Measurements from ENCODE around the gene CDK15. TPM values are rescaled to one million over a fixed set of nuclear protein-coding genes. Genes with fewer than 3 reads are reported as not detected.
A peak's percentile ranks its signal among the peaks of the same experiment; 100 is the strongest.

Gene CDK15
- total RNA-seq, 4 donors from 2014 or later: 0.11 to 0.29 TPM; not detected in 2

DNA sequence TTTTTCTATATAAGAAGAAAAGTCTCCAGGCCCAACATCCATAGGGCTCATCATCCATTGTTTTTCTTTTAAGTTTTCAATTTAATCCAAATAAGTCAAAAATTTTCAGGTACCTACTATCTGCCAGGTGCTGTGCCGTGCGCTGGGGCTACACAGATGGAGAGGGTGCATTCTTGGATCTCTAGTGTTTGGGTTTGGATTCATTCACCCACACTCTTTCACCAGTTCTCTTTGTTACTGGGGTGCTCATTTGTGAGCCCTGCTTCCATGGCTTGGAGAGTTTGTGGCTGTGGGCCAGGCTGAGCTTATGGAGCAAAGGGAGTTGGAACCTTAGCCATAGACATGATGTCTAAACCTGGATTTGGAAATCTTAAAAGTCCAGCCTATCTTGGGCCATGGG lies 51.0 kb downstream of the CDK15 start:
- no peak for TF ChIP-seq POLR2A (IDR thresholded peaks at IDR 0.05)
- TF ChIP-seq, protein P1, sequence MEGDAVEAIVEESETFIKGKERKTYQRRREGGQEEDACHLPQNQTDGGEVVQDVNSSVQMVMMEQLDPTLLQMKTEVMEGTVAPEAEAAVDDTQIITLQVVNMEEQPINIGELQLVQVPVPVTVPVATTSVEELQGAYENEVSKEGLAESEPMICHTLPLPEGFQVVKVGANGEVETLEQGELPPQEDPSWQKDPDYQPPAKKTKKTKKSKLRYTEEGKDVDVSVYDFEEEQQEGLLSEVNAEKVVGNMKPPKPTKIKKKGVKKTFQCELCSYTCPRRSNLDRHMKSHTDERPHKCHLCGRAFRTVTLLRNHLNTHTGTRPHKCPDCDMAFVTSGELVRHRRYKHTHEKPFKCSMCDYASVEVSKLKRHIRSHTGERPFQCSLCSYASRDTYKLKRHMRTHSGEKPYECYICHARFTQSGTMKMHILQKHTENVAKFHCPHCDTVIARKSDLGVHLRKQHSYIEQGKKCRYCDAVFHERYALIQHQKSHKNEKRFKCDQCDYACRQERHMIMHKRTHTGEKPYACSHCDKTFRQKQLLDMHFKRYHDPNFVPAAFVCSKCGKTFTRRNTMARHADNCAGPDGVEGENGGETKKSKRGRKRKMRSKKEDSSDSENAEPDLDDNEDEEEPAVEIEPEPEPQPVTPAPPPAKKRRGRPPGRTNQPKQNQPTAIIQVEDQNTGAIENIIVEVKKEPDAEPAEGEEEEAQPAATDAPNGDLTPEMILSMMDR (IDR thresholded peaks at IDR 0.05 in 4 of 5, conservative IDR thresholded peaks at IDR 0.05 in 1 of 5): no peak
- H3K36me3 ChIP-seq: no peaks in the 10 kb centered on the region
- intact Hi-C loops (cut with DNase I; ENCODE audit: low total_unique reads): no loop called here
- no peak overlapping the region for H3K27ac ChIP-seq
- no peak for DNase-seq
- peaks cover 3 to 17% of the 10 kb centered on the region in 2 donors for H3K4me1 ChIP-seq
- no peak for ATAC-seq
- H3K9me3 ChIP-seq: no peaks in the 10 kb centered on the region
- H3K4me3 ChIP-seq: no peak overlapping the region
- no peaks in the 10 kb centered on the region for H3K27me3 ChIP-seq
- in situ Hi-C loops (cut with MboI; ENCODE audit: low sequenced_read_pairs in 4 of 4): loop anchor here in 1 of 4 donors (10.0 kb wide), 1 partner anchor 307 kb away; no protein-coding TSS in a partner anchor

DNA sequence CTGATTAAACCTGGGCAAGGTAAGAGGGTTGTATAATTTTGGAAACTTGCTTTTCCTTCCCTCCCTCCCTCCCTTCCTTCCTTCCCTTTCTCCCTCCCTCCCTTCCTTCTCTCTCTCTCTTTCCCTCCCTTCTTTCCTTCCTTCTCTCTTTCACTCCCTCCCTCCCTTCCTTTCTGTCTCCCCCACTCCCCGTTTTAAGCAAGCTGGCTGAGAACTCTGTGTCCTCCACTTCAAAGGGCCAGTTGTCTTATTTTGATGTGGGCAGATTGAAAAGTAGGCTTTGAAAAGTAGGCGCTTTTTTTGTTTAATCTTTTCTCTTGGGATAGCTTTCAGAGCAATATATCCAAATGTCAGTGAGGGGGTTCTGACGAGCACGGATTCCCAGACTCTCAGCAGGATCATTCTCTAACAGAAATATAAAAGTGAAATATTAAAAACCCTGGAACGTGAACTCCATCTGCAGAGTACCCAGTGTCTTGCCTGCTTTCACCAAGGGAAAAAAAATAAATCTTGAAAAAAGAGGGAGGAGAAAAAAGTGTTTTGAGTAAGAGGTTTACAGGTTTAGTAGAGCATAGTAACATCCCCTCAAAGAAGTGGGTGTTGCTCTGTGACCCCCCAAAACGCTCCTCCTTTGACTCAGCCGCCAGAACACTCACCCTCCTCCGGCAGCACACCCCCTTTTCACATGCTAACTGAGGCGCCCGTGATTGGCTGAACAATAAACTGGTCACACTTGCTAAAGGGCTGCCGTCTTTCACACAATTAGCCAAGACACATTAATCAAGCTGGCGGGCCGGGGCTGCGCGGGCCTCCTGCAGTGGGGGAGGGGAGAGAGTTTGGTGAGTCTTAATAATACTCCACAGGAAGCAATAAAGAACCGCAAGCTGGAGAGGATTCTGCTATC lies 52.2 kb downstream of the CDK15 start:
- intact Hi-C loops (cut with DNase I; ENCODE audit: low total_unique reads) (no loop called here), in situ Hi-C loops (cut with MboI; ENCODE audit: low sequenced_read_pairs in 4 of 4) (loop anchor here in 1 of 4 donors (10.0 kb wide), 1 partner anchor 306 kb away; no protein-coding TSS in a partner anchor)
- no peak overlapping the region for H3K27ac ChIP-seq

GRCh38 chr2:201859949-201860348 lies 53.6 kb downstream of the CDK15 start:
- no peak overlapping the region for H3K4me3 ChIP-seq
- TF ChIP-seq, protein P1 (IDR thresholded peaks at IDR 0.05 in 4 of 5, conservative IDR thresholded peaks at IDR 0.05 in 1 of 5): no peak
- TF ChIP-seq POLR2A (IDR thresholded peaks at IDR 0.05): no peak
- DNase-seq (no peak), ATAC-seq (no peak)
- no peaks in the 10 kb centered on the region for H3K9me3 ChIP-seq
- no peak overlapping the region for H3K27ac ChIP-seq
- no peaks in the 10 kb centered on the region for H3K36me3 ChIP-seq
- in situ Hi-C loops (cut with MboI; ENCODE audit: low sequenced_read_pairs in 4 of 4): loop anchor here (5.0 to 10.0 kb wide), 3 partner anchors 305 to 322 kb away; no protein-coding TSS in a partner anchor
- peaks cover 0 to 5% of the 10 kb centered on the region in 2 donors for H3K4me1 ChIP-seq
- H3K27me3 ChIP-seq: no peaks in the 10 kb centered on the region
- intact Hi-C loops (cut with DNase I; ENCODE audit: low total_unique reads): loop anchor here (1.0 to 2.0 kb wide), 3 partner anchors 64 to 318 kb away; no protein-coding TSS in a partner anchor

More for the DNA sequence above, 52.2 kb downstream of the CDK15 start:
- H3K27me3 ChIP-seq: no peaks in the 10 kb centered on the region
- no peak for ATAC-seq
- no peak overlapping the region for H3K4me3 ChIP-seq
- TF ChIP-seq, protein P1 (IDR thresholded peaks at IDR 0.05 in 4 of 5, conservative IDR thresholded peaks at IDR 0.05 in 1 of 5): no peak
- no peak for TF ChIP-seq POLR2A (IDR thresholded peaks at IDR 0.05)
- no peaks in the 10 kb centered on the region for H3K9me3 ChIP-seq
- H3K4me1 ChIP-seq: peaks cover 3 to 12% of the 10 kb centered on the region in 2 donors
- no peaks in the 10 kb centered on the region for H3K36me3 ChIP-seq
- DNase-seq: no peak

DNA sequence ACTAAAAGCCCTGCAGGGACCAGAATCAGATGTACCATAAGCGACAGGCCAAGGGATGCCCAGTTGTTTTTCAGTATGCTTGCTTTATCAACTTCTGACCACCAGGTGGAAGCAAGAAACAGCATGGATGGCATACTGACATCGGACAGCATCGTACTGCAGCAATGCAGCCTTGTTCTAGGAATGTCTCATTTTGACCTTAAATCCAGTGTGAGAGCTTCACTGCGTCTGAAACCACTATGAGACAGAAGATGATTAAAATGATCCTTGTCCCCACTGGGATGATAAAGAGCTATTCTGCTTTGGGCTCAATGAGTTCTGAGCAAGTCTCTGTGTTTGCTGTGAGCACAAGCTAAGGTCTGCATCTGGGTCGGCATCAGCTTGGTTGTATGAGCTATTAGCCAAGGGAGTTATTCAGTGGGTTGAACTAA lies 54.3 kb downstream of the CDK15 start:
- intact Hi-C loops (cut with DNase I; ENCODE audit: low total_unique reads): loop anchor here (1.0 to 2.0 kb wide), 3 partner anchors 64 to 318 kb away; no protein-coding TSS in a partner anchor
- Histone ChIP-seq H3K4me1 (peaks cover 0 to 5% of the 10 kb centered on the region in 2 donors), H3K4me3 (no peak overlapping the region), H3K27me3 (no peaks in the 10 kb centered on the region), H3K36me3 (no peaks in the 10 kb centered on the region), H3K9me3 (no peaks in the 10 kb centered on the region), H3K27ac (no peak overlapping the region)
- DNase-seq (peak; percentile 9 to 30), ATAC-seq (peak; percentile 89 to 91)
- in situ Hi-C loops (cut with MboI; ENCODE audit: low sequenced_read_pairs in 4 of 4): loop anchor here in 3 of 4 donors (5.0 kb wide), 2 partner anchors 317 to 322 kb away; no protein-coding TSS in a partner anchor
- TF ChIP-seq, protein P1 (IDR thresholded peaks at IDR 0.05 in 4 of 5, conservative IDR thresholded peaks at IDR 0.05 in 1 of 5): peak; percentile 54 to 87 (median 84)
- no peak for TF ChIP-seq POLR2A (IDR thresholded peaks at IDR 0.05)

Measured in gastrocnemius medialis (tissue), 4 donors.